NCI-H2107 treated with DMSO at 0.1 percent for 48 hours (cell line): ENCODE results near the gene CPXM2.

Experiments used
- DNase-seq: peaks from one replicate; lab custom pipeline; 2025; ENCODE audit not compliant: unreplicated experiment; lab: John Stamatoyannopoulos, UW

The CPXM2 gene

DNA sequence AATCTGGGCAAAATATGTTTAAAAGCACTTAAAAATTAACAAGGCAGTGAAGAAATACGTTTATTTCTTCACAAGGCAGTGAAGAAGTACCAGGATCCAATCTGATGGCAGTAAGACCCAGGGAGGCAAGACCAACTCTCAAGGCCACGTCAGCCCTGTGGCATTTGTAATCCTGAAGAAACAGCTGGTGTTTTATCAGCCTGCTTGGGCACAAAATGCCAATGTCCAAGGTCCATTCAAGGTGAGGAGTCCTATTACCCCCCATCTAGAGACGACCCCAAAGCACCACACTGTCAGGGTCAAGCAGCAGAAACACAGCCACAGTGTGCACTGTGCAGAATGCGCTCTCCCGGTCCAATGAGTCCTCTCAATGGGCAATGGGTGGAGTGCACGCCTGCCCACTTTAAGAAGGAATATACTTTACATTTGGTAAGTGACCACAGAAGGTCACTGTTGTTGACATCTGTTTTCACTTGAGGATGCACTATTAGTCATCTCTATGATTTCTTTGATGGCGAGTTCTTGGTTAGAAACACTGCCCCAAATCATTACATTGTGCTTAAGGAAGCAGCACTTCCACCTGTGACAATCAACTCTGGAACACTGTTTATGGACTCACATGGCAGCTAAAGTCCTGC, 12.8 kb downstream of the CPXM2 start:
- no peak for DNase-seq

GRCh38 chr10:123870260-123870659, 21.3 kb downstream of the CPXM2 start:
- no peak for DNase-seq

DNA sequence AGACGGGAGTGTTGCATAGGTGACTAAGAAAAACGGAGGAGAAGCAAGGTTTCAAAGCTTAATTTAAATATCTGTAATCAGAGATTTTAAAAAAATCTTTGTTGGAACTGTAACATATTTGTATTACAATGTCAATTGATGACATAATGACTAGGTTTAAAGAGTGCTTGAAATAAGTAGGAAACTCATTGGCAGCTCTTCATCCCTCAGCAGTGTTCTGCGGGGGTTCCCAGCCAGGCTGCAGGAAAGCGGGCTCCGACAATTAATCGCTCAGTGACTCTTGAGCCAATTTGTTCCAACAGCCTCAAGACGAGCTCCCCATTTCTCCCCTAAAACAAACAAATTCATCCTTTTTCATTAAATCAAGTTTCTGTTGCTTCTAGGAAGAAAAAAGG, 22.6 kb downstream of the CPXM2 start:
- DNase-seq, result peak; percentile 37

- peak; percentile 86 for DNase-seq
Observed at GRCh38 chr10:123868038-123869019, 23.3 kb downstream of the CPXM2 start.

GRCh38 chr10:123865880-123866279, 25.7 kb downstream of the CPXM2 start:
- DNase-seq, result no peak

DNA sequence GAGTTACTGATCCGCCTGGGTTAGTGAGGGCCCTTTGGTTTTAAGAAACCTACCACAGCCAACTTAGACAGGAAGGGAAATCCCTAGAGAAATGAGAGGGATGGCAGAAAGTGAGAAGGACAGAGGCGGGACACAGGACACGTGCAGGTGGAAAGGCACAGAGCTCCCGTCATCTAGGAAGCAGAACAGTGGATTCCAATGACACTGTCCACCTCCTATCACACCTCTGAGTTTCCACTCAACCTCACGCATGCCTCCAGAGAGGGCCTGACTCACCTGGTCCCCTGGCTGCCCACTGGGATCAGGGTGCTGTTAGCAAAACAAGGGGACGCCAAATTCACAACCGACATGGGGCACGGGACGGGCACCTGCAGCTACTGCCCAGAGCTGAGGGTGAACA, 26.3 kb downstream of the CPXM2 start:
- DNase-seq, result no peak

DNA sequence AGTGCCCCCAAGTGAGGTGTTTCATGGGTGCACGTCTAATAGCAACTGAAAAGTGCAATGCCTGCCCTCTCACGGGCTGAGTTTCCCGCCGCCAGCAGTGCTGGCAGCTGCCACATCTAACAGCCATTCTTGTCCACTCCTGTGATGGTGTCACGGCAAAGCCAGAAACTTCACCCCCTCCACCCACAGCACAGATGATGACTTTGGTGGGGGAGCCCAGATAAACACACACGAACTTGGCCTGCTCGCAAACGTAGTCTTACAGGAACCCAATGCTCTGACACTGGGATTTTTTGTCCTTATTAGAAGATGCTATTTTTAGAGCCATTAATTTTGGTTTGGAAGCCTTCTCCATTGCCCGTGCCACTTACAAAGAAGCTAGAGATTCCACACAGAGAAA, 26.7 kb downstream of the CPXM2 start:
- no peak for DNase-seq

- no peak for DNase-seq
Observed at GRCh38 chr10:123863721-123864482, 27.7 kb downstream of the CPXM2 start.

- DNase-seq, result no peak
Observed at GRCh38 chr10:123863183-123863575, 28.4 kb downstream of the CPXM2 start.

DNA sequence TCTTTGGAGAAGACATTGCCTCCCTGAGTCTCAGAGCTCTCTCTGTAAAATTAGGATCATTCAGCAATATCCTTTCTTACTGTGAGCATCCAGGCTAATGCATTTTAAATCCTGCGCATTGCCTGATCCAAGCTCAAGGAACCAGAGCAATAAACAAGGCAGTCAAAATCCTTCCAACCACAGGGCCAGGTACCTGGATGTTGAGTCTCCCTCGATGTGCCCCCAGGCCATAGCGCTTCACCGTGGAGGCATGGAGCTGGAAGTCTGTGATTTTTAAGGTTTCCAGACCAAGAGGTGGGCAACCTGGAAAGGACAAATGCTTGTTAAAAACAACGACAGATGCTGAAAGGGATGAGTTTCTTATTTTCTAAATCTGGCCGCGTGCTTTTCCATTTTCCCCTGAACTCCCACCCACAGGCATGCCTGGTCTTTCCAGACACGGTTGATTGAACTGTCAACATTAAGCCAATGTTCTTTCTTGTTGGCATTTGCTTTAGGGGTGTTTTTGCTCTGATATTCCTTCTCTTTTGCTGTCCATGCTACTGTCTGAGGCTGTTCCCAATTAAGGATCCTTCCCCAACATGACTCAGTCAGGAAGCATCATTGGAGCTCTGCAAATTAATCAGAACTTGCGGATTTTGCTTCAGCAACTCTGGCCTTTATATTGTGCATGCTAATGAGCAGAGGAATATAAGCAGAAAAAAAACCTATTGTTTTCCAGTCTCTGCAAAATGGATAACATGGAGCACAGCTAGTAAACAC, 29.0 kb downstream of the CPXM2 start:
- no peak for DNase-seq

GRCh38 chr10:123860856-123861255, 30.8 kb downstream of the CPXM2 start:
- no peak for DNase-seq

- no peak for DNase-seq
Observed at GRCh38 chr10:123860209-123860608, 31.4 kb downstream of the CPXM2 start.

- DNase-seq, result no peak
Observed at GRCh38 chr10:123859653-123860050, 32.0 kb downstream of the CPXM2 start.

GRCh38 chr10:123858907-123859652, 32.5 kb downstream of the CPXM2 start:
- DNase-seq, result no peak

GRCh38 chr10:123858077-123858681, 33.4 kb downstream of the CPXM2 start:
- DNase-seq, result no peak

- no peak for DNase-seq
Observed at GRCh38 chr10:123857616-123858015, 34.0 kb downstream of the CPXM2 start.

GRCh38 chr10:123855008-123855684, 36.5 kb downstream of the CPXM2 start:
- no peak for DNase-seq

- no peak for DNase-seq
Observed at GRCh38 chr10:123854498-123854897, 37.1 kb downstream of the CPXM2 start.

GRCh38 chr10:123854003-123854402, 37.6 kb downstream of the CPXM2 start:
- DNase-seq, result no peak
